AG04449 (cell line): ENCODE results near the gene TUBB4A.
"Not testable (repeated sequence)": the region's sequence is repeated elsewhere in the genome, so short reads cannot be mapped to it uniquely, and the experiment has no call there.

Experiments used
- CTCF ChIA-PET: fragments of 350-600 bp; formaldehyde crosslinking; extraction: SDS; loops from one replicate; lab custom pipeline; 2021; ENCODE audit warnings: antibody characterized with exemption; lab: Yijun Ruan, JAX
- POLR2A ChIA-PET: fragments of 400-600, 350-600 bp; formaldehyde crosslinking; extraction: SDS; loops from one replicate; lab custom pipeline; 2020; ENCODE audit warnings: antibody characterized with exemption, inconsistent platforms; lab: Yijun Ruan, JAX
- DNase-seq: peaks from one replicate; pipeline ENCODE4 v3.0.0-alpha.2; 2010; ENCODE audit warnings: low read depth, low spot score
- H3K4me3 ChIP-seq: 2 replicates; pipeline ENCODE4 v1.5.1; 2011; ENCODE audit warnings: low read depth, mild to moderate bottlenecking, control low read depth, low read length
- TF ChIP-seq, protein P1 (sequence below): IDR thresholded peaks from one replicate; pipeline ENCODE4 v1.5.1; 2011; ENCODE audit warnings: mild to moderate bottlenecking, moderate library complexity, low read length, control low read depth, inconsistent platforms; ENCODE audit not compliant: insufficient read depth; ENCODE audit errors: missing control alignments

TUBB4A gene

DNA sequence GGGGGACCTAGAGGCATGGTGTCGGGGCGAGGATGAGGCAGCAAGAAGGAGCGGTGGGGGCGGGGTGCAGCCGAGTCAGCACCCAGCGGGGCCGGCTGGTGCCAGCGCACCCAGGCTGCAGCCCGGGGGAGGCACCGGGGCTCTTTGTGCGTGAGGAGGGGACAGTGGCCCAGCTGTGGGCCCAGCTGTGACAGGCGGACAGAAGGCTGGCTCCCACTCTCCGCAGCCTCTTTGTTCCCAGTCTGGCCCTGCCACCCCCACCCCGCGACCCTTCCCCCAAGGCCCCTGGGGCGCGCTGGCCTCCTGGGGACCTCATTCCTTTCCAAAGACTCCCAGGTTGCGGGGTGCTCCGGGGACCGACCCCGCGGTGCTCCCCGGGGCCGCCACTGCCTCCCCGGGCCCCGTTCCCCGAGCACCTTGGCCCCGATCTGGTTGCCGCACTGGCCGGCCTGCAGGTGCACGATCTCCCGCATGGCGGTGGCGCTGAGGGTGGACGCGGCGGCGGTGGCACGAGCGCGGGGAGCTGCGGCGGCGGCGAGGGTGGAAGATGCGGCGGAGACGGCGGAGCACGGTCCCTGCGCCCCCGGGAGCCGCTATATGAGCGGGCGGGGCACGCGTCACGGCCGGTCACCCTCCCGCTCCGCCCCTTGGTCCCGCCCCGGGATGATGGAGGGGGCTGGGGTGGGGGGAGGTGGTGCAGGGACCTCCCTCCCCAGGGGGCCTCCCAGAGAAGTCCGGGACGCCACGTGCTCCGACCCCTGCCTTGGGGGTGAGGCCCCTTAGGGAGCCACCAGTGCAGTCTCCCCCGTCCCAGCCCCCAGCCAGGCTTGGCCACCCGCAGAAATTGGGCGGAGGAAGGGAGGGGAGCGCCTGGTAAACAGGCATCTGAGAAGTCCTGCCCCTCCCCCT lies at the start of gene TUBB4A:
Gene TUBB4A, minus strand, starts transcription at position 570 of the 909 bp plus-strand sequence. Its CDS starts 97 bp downstream, at position 473.
- ChIA-PET CTCF (no interaction called here), POLR2A (no interaction called here)
- no peak within 1 kb of the TSS for H3K4me3 ChIP-seq
- no peak for DNase-seq
- TF ChIP-seq, protein P1, sequence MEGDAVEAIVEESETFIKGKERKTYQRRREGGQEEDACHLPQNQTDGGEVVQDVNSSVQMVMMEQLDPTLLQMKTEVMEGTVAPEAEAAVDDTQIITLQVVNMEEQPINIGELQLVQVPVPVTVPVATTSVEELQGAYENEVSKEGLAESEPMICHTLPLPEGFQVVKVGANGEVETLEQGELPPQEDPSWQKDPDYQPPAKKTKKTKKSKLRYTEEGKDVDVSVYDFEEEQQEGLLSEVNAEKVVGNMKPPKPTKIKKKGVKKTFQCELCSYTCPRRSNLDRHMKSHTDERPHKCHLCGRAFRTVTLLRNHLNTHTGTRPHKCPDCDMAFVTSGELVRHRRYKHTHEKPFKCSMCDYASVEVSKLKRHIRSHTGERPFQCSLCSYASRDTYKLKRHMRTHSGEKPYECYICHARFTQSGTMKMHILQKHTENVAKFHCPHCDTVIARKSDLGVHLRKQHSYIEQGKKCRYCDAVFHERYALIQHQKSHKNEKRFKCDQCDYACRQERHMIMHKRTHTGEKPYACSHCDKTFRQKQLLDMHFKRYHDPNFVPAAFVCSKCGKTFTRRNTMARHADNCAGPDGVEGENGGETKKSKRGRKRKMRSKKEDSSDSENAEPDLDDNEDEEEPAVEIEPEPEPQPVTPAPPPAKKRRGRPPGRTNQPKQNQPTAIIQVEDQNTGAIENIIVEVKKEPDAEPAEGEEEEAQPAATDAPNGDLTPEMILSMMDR, result no peak

GRCh38 chr19:6551091-6551490 lies 49.0 kb upstream of the TUBB4A start:
- CTCF ChIA-PET, result no interaction called here
- POLR2A ChIA-PET, result no interaction called here
- DNase-seq, result no peak
- TF ChIP-seq, protein P1, result no peak
- no peak overlapping the region for H3K4me3 ChIP-seq

- DNase-seq, H3K4me3 ChIP-seq, CTCF ChIA-PET, POLR2A ChIA-PET: not testable (repeated sequence)
These were observed 48.6 kb upstream of the TUBB4A start for GRCh38 chr19:6550679-6551078.

DNA sequence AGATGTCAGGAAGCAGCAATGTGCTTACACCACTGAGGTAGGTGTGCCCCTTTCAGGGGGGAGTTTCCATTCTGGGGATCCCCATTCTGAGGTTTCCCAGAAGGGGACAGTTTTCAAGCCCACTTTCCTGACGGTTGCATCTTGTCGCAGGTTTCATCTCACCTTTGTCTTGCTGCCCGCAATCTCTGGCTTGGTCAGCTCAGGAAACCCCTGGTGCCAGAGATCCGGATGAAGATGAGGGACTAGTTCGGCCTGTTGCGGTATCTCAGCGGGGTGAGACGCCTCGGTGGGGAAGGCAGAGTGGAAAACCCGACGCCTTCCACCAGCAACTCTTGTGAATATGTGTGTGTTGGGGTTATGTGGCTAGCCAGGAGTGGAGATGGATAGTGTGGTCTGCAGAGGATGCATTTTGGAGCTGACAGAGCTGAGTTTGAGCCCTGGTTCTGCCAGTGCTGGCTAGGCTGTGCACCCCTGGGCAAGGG lies 41.8 kb upstream of the TUBB4A start:
- POLR2A ChIA-PET, result no interaction called here
- TF ChIP-seq, protein P1, result no peak
- CTCF ChIA-PET, result no interaction called here

DNA sequence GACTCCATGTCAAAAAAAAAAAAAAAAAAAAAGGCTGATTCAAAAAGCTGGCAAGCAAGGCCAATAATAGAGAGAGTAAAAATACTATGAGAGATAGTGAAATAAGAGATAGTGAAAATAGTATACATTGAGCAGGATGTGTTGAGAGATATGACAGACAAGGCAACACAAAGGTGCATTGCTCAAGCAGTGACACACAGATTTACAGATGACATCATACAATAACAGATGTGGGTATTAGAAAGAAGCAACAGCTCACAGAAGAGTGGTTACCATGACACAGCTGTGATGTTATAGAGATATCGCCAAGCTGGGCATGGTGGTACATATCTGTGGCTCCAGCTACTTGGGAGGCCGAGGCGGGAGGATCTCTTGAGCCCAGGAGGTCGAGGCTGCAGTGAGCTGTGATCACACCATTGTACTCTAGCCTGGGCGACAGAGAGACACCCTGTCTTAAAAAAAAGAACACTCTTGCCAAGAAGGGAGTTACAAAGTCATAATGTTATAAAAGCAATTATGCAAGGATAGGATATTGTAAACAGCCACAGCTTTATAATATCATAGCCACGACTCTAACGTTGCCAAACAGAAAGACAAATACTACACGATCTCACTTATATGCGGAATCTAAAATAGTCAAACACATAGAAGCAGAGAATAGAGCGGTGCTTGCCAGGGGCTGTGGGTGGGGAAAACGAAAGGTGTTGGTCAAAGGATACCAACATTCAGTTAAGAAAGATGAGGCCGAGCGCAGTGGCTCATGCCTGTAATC lies 39.0 kb upstream of the TUBB4A start:
- POLR2A ChIA-PET, result interaction anchor here (1.5 kb wide), 1 partner anchor 10 kb away, joined by 6 read pairs; the partner anchor contains the start of gene TNFSF9
- H3K4me3 ChIP-seq, result no peak overlapping the region
- TF ChIP-seq, protein P1, result no peak
- no peak for DNase-seq
- CTCF ChIA-PET, result no interaction called here

More for the DNA sequence above, 41.8 kb upstream of the TUBB4A start:
- H3K4me3 ChIP-seq, result no peak overlapping the region
- no peak for DNase-seq

DNA sequence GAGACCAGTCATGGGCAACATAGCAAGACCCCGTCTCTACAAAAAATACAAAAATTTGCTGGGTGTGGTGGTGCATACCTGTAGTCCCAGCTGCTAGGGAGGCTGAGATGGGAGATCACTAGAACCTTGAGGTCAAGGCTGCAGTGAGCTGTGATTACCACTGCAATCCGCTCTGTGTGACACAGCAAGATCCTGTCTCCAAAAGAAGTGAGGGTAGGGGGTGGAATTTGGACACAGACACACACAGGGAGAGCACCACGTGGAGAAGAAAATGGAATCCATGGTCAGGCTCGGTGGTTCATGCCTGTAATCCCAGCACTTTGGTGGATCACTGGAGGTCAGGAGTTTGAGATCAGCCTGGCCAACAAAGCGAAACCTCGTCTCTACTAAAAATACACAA lies 37.4 kb upstream of the TUBB4A start:
- CTCF ChIA-PET, result no interaction called here
- POLR2A ChIA-PET, result no interaction called here
- no peak for DNase-seq

More for the DNA sequence above, 37.4 kb upstream of the TUBB4A start:
- no peak overlapping the region for H3K4me3 ChIP-seq
- TF ChIP-seq, protein P1, result no peak
